HEK293 (cell line): ENCODE data around the gene RBMY1D.
"Not testable (repeated sequence)": the region's sequence is repeated elsewhere in the genome, so short reads cannot be mapped to it uniquely, and the experiment has no call there.

Source experiments
- CTCF ChIA-PET: fragments of 350-600 bp; formaldehyde crosslinking; extraction: SDS; loops from one replicate; lab custom pipeline; 2021; ENCODE audit warnings: antibody characterized with exemption; lab: Yijun Ruan, JAX
- POLR2A ChIA-PET: fragments of 300-600 bp; formaldehyde crosslinking; extraction: SDS; loops from one replicate; lab custom pipeline; 2020; ENCODE audit warnings: antibody characterized with exemption, inconsistent platforms; lab: Yijun Ruan, JAX
- H3K27ac ChIP-seq: fragments of 200-500 bp; sonication (Bioruptor generic); 2 replicates; pipeline ENCODE4 v1.5.1; 2014; ENCODE audit warnings: low read depth, low read length, control low read depth, inconsistent platforms; ENCODE audit errors: extremely low read depth
- H3K36me3 ChIP-seq, 2 experiments: fragments of 200-500 bp in 1 of 2; sonication (Bioruptor generic) in 1 of 2; 1 replicate in 1 of 2; 2 replicates in 1 of 2; pipeline ENCODE4 v1.5.1; 2014 to 2017; ENCODE audit warnings: inconsistent platforms in 2 of 2, low read length in 2 of 2; ENCODE audit not compliant: control insufficient read depth in 2 of 2, insufficient read depth in 1 of 2
- H3K4me1 ChIP-seq: fragments of 200-500 bp; sonication (Bioruptor generic); 2 replicates; pipeline ENCODE4 v1.5.1; 2014; ENCODE audit warnings: mild to moderate bottlenecking, low read length, inconsistent platforms; ENCODE audit not compliant: control insufficient read depth, insufficient read depth
- H3K4me3 ChIP-seq: 2 replicates; pipeline ENCODE4 v1.5.1; 2011; ENCODE audit warnings: low read depth, mild to moderate bottlenecking, control low read depth, low read length, moderate library complexity
- H3K9me3 ChIP-seq: fragments of 200-500 bp; sonication (Bioruptor generic); 2 replicates; pipeline ENCODE4 v1.5.1; 2014; ENCODE audit warnings: low read depth, low read length, inconsistent platforms; ENCODE audit not compliant: control insufficient read depth, insufficient read depth
- EGR2 ChIP-seq: fragments of 450-650 bp; formaldehyde crosslinking; IDR thresholded peaks from 2 replicates; pipeline ENCODE4 v1.5.1; 2016; ENCODE audit warnings: low read depth, missing biosample characterization, missing genetic modification characterization
- ELK4 ChIP-seq: IDR thresholded peaks from 2 replicates; pipeline ENCODE4 v1.6.1; 2011; ENCODE audit warnings: mild to moderate bottlenecking, low read depth, low read length, borderline replicate concordance
- GLI2 ChIP-seq: fragments of 450-650 bp; formaldehyde crosslinking; IDR thresholded peaks from 2 replicates; pipeline ENCODE4; 2017; ENCODE audit warnings: missing biosample characterization, missing genetic modification characterization, low read depth, borderline replicate concordance
- HOXD13 ChIP-seq: sonication (generic); formaldehyde crosslinking; IDR thresholded peaks from 2 replicates; pipeline ENCODE4 v1.8.0; 2022; ENCODE audit warnings: missing genetic modification reagents, borderline replicate concordance
- MZF1 ChIP-seq: fragments of 450-650 bp; formaldehyde crosslinking; IDR thresholded peaks from 2 replicates; pipeline ENCODE4 v1.5.1; 2017; ENCODE audit warnings: missing biosample characterization, missing genetic modification characterization, borderline replicate concordance
- OSR2 ChIP-seq: fragments of 450-650 bp; formaldehyde crosslinking; IDR thresholded peaks from 2 replicates; pipeline ENCODE4 v1.5.1; 2016; ENCODE audit warnings: missing biosample characterization, missing genetic modification characterization
- SP3 ChIP-seq: fragments of 450-650 bp; formaldehyde crosslinking; IDR thresholded peaks from 2 replicates; pipeline ENCODE4 v1.5.1; 2016; ENCODE audit warnings: missing biosample characterization, missing genetic modification characterization
- ZNF133 ChIP-seq: fragments of 450-650 bp; formaldehyde crosslinking; IDR thresholded peaks from 2 replicates; pipeline ENCODE4 v1.5.1; 2016; ENCODE audit warnings: missing biosample characterization, missing genetic modification characterization
- ZNF174 ChIP-seq: fragments of 450-650 bp; formaldehyde crosslinking; IDR thresholded peaks from 2 replicates; pipeline ENCODE4 v1.5.0; 2017; ENCODE audit warnings: missing biosample characterization, mild to moderate bottlenecking, missing genetic modification characterization
- ZNF266 ChIP-seq: fragments of 450-650 bp; formaldehyde crosslinking; IDR thresholded peaks from 2 replicates; pipeline ENCODE4 v1.5.1; 2016; ENCODE audit warnings: missing biosample characterization, missing genetic modification characterization, low read depth
- ZNF311 ChIP-seq: fragments of 450-650 bp; formaldehyde crosslinking; IDR thresholded peaks from 2 replicates; pipeline ENCODE4 v1.5.1; 2017; ENCODE audit warnings: missing biosample characterization, missing genetic modification characterization, borderline replicate concordance
- ZNF391 ChIP-seq: fragments of 450-650 bp; formaldehyde crosslinking; IDR thresholded peaks from 2 replicates; pipeline ENCODE4 v1.5.1; 2016; ENCODE audit warnings: low read depth, missing biosample characterization, missing genetic modification characterization, borderline replicate concordance
- ZNF426 ChIP-seq: fragments of 450-650 bp; formaldehyde crosslinking; IDR thresholded peaks from 2 replicates; pipeline ENCODE4 v1.5.1; 2017; ENCODE audit warnings: missing biosample characterization, missing genetic modification characterization, mild to moderate bottlenecking, inconsistent platforms, moderate library complexity
- ZNF433 ChIP-seq: fragments of 450-650 bp; formaldehyde crosslinking; IDR thresholded peaks from 2 replicates; pipeline ENCODE4 v1.5.1; 2016; ENCODE audit warnings: missing biosample characterization, missing genetic modification characterization, low read depth
- ZNF558 ChIP-seq: fragments of 450-650 bp; formaldehyde crosslinking; IDR thresholded peaks from 2 replicates; pipeline ENCODE4 v1.5.1; 2016; ENCODE audit warnings: missing biosample characterization, missing genetic modification characterization
- ZNF776 ChIP-seq: fragments of 450-650 bp; formaldehyde crosslinking; IDR thresholded peaks from 2 replicates; pipeline ENCODE4 v1.5.0; 2017; ENCODE audit warnings: missing biosample characterization, missing genetic modification characterization, borderline replicate concordance
- TF ChIP-seq, protein P1 (sequence below): fragments of 450-650 bp; formaldehyde crosslinking; optimal IDR thresholded peaks from 2 replicates; pipeline ENCODE3; 2016; ENCODE audit warnings: missing biosample characterization, mild to moderate bottlenecking, missing genetic modification characterization
- TF ChIP-seq, protein P2 (sequence below): fragments of 450-650 bp; formaldehyde crosslinking; IDR thresholded peaks from 2 replicates; pipeline ENCODE4 v1.5.1; 2016; ENCODE audit warnings: missing biosample characterization, missing genetic modification characterization
- TF ChIP-seq, protein P3 (sequence below): fragments of 450-650 bp; formaldehyde crosslinking; IDR thresholded peaks from 2 replicates; pipeline ENCODE4 v1.5.1; 2016; ENCODE audit warnings: missing biosample characterization, missing genetic modification characterization

The RBMY1D gene

GRCh38 chrY:21894426-21894825, at the start of gene RBMY1D:
TSS of gene RBMY1D (minus strand) at chrY:21894526. CDS start at chrY:21892513, 2,013 bp downstream.
- H3K9me3 ChIP-seq, CTCF ChIA-PET, H3K27ac ChIP-seq, H3K4me3 ChIP-seq, H3K4me1 ChIP-seq, POLR2A ChIA-PET, H3K36me3 ChIP-seq: not testable (repeated sequence)

DNA sequence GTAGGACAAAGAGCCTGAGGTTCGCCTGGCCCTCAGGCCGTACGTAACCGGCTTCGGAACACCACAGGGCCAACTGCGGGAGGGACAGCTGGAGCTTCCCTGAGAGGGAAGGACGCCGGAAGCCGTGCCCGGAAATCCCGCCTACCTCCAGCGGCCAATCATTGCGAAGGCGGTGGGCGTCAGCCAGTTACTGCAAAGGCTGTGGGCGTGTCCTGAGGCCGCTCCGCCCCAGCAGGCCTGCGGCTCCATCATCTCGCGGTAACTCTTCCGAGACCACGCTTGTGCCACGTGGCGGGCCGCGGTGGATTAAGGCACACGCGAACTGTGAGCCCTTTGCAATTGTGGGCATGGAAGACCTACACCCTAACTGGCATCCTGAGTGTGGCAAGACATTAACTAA, 23.6 kb upstream of the RBMY1D start, which contains the start of gene RBMY1E:
TSS of gene RBMY1E (minus strand) at position 101 of the 400 bp plus-strand sequence. CDS start 1,978 bp downstream, outside the sequence.
- H3K36me3 ChIP-seq, POLR2A ChIA-PET, H3K27ac ChIP-seq, H3K4me3 ChIP-seq, CTCF ChIA-PET, H3K9me3 ChIP-seq, H3K4me1 ChIP-seq: not testable (repeated sequence)

DNA sequence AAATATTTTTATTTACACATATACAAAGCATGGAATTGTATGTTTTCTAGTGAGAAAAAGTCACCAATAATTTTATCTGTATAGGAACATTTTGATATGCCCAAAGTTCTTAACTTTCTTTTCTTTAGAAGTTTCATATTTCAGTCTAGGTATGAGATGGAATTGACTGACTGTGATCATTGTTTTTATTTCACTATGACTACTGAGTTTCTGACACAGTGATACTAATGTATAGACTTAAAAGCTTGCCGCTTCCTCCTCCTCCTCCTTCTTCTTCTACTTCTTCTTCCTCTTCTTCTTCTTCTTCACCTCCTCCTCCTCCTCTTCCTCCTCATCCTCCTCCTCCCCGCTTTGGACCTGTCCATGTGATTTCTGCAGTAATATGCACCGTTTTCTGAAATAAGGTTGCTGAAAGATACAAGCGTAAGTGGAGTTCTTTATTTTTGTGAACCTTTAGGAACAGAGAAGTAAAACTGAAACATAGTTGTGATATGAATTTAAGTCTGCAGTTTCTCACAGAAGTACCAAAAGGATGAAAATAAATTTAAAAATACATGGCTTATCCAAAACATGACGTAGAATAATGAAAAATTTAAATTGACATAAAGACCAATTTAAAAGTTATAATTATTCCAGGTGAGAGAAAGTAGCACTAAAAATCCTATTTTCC, 24.8 kb downstream of the RBMY1D start:
- POLR2A ChIA-PET, H3K27ac ChIP-seq, CTCF ChIA-PET, H3K36me3 ChIP-seq, H3K9me3 ChIP-seq, H3K4me3 ChIP-seq, H3K4me1 ChIP-seq: not testable (repeated sequence)

DNA sequence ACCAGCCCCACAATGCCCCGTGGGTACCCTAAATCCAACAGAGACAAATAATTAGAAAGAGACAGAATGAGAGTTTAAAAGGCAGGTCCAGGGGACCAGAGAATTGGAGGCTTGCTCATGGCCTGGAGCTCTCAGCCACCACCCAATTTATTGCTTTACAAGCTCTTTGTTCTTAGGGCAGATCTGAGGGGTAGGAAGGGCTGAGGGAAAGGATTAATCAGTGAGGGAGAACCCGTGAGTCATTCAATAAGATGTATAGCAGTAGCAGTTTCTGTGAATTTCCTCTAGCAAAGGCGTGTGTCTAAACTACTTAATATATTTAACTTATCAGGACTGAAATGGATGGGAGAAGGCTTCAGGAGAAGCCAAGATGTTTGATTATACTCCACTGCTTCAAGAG, 48.8 kb downstream of the RBMY1D start:
- Histone ChIP-seq H3K36me3 (no peaks in the 10 kb centered on the region), H3K4me1 (no peaks in the 10 kb centered on the region), H3K4me3 (no peak overlapping the region), H3K27ac (no peak overlapping the region), H3K9me3 (no peaks in the 10 kb centered on the region)
- TF ChIP-seq, protein P1, sequence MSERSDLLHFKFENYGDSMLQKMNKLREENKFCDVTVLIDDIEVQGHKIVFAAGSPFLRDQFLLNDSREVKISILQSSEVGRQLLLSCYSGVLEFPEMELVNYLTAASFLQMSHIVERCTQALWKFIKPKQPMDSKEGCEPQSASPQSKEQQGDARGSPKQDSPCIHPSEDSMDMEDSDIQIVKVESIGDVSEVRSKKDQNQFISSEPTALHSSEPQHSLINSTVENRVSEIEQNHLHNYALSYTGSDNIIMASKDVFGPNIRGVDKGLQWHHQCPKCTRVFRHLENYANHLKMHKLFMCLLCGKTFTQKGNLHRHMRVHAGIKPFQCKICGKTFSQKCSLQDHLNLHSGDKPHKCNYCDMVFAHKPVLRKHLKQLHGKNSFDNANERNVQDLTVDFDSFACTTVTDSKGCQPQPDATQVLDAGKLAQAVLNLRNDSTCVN (tag by site-specific recombination): no peak
- TF ChIP-seq MZF1 (no peak), GLI2 (no peak), ZNF426 (no peak), ZNF133 (no peak), ZNF391 (tag by site-specific recombination) (no peak), OSR2 (no peak), ZNF558 (tag by site-specific recombination) (no peak), ELK4 (no peak), SP3 (tag by site-specific recombination) (no peak), ZNF266 (tag by site-specific recombination) (no peak), HOXD13 (no peak), ZNF174 (tag by site-specific recombination) (no peak), EGR2 (tag by site-specific recombination) (no peak), ZNF433 (tag by site-specific recombination) (no peak), ZNF311 (tag by site-specific recombination) (no peak), ZNF776 (tag by site-specific recombination) (no peak)
- TF ChIP-seq, protein P2, sequence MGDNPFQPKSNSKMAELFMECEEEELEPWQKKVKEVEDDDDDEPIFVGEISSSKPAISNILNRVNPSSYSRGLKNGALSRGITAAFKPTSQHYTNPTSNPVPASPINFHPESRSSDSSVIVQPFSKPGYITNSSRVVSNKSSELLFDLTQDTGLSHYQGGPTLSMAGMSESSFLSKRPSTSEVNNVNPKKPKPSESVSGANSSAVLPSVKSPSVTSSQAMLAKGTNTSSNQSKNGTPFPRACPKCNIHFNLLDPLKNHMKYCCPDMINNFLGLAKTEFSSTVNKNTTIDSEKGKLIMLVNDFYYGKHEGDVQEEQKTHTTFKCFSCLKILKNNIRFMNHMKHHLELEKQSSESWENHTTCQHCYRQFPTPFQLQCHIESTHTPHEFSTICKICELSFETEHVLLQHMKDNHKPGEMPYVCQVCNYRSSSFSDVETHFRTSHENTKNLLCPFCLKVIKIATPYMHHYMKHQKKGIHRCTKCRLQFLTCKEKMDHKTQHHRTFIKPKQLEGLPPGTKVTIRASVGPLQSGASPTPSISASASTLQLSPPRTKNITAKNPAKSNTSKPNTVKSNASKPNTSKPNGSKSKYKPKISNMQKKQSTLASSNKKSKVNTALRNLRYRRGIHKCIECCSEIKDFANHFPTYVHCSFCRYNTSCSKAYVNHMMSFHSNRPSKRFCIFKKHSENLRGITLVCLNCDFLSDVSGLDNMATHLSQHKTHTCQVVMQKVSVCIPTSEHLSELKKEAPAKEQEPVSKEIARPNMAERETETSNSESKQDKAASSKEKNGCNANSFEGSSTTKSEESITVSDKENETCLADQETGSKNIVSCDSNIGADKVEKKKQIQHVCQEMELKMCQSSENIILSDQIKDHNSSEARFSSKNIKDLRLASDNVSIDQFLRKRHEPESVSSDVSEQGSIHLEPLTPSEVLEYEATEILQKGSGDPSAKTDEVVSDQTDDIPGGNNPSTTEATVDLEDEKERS (tag by site-specific recombination): no peak
- TF ChIP-seq, protein P3, sequence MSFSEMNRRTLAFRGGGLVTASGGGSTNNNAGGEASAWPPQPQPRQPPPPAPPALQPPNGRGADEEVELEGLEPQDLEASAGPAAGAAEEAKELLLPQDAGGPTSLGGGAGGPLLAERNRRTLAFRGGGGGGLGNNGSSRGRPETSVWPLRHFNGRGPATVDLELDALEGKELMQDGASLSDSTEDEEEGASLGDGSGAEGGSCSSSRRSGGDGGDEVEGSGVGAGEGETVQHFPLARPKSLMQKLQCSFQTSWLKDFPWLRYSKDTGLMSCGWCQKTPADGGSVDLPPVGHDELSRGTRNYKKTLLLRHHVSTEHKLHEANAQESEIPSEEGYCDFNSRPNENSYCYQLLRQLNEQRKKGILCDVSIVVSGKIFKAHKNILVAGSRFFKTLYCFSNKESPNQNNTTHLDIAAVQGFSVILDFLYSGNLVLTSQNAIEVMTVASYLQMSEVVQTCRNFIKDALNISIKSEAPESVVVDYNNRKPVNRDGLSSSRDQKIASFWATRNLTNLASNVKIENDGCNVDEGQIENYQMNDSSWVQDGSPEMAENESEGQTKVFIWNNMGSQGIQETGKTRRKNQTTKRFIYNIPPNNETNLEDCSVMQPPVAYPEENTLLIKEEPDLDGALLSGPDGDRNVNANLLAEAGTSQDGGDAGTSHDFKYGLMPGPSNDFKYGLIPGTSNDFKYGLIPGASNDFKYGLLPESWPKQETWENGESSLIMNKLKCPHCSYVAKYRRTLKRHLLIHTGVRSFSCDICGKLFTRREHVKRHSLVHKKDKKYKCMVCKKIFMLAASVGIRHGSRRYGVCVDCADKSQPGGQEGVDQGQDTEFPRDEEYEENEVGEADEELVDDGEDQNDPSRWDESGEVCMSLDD (tag by site-specific recombination): no peak
- ChIA-PET CTCF (no interaction called here), POLR2A (no interaction called here)
